HEK293 (cell line): ENCODE data around the gene ELAVL1.

Experiments
- CTCF ChIA-PET: fragments of 350-600 bp; formaldehyde crosslinking; extraction: SDS; loops from one replicate; lab custom pipeline; 2021; ENCODE audit warnings: antibody characterized with exemption; lab: Yijun Ruan, JAX
- POLR2A ChIA-PET: fragments of 300-600 bp; formaldehyde crosslinking; extraction: SDS; loops from one replicate; lab custom pipeline; 2020; ENCODE audit warnings: antibody characterized with exemption, inconsistent platforms; lab: Yijun Ruan, JAX
- H3K27ac ChIP-seq: fragments of 200-500 bp; sonication (Bioruptor generic); 2 replicates; pipeline ENCODE4 v1.5.1; 2014; ENCODE audit warnings: low read depth, low read length, control low read depth, inconsistent platforms; ENCODE audit errors: extremely low read depth
- H3K36me3 ChIP-seq, 2 experiments: fragments of 200-500 bp in 1 of 2; sonication (Bioruptor generic) in 1 of 2; 1 replicate in 1 of 2; 2 replicates in 1 of 2; pipeline ENCODE4 v1.5.1; 2014 to 2017; ENCODE audit warnings: inconsistent platforms in 2 of 2, low read length in 2 of 2; ENCODE audit not compliant: control insufficient read depth in 2 of 2, insufficient read depth in 1 of 2
- H3K4me1 ChIP-seq: fragments of 200-500 bp; sonication (Bioruptor generic); 2 replicates; pipeline ENCODE4 v1.5.1; 2014; ENCODE audit warnings: mild to moderate bottlenecking, low read length, inconsistent platforms; ENCODE audit not compliant: control insufficient read depth, insufficient read depth
- H3K4me3 ChIP-seq: 2 replicates; pipeline ENCODE4 v1.5.1; 2011; ENCODE audit warnings: low read depth, mild to moderate bottlenecking, control low read depth, low read length, moderate library complexity
- H3K9me3 ChIP-seq: fragments of 200-500 bp; sonication (Bioruptor generic); 2 replicates; pipeline ENCODE4 v1.5.1; 2014; ENCODE audit warnings: low read depth, low read length, inconsistent platforms; ENCODE audit not compliant: control insufficient read depth, insufficient read depth
- GFI1B ChIP-seq: fragments of 450-650 bp; formaldehyde crosslinking; IDR thresholded peaks from 2 replicates; pipeline ENCODE4 v1.5.1; 2016; ENCODE audit warnings: missing biosample characterization, missing genetic modification characterization
- ZIC2 ChIP-seq: fragments of 450-650 bp; formaldehyde crosslinking; IDR thresholded peaks from 2 replicates; pipeline ENCODE4 v1.5.1; 2016; ENCODE audit warnings: missing biosample characterization, missing genetic modification characterization
- ZNF114 ChIP-seq: fragments of 450-650 bp; formaldehyde crosslinking; IDR thresholded peaks from 2 replicates; pipeline ENCODE4 v1.5.0; 2017; ENCODE audit warnings: missing biosample characterization, missing genetic modification characterization
- ZNF121 ChIP-seq: fragments of 450-650 bp; formaldehyde crosslinking; IDR thresholded peaks from 2 replicates; pipeline ENCODE4 v1.5.1; 2016; ENCODE audit warnings: missing biosample characterization, missing genetic modification characterization
- ZNF155 ChIP-seq: fragments of 450-650 bp; formaldehyde crosslinking; IDR thresholded peaks from 2 replicates; pipeline ENCODE4 v1.5.1; 2016; ENCODE audit warnings: missing biosample characterization, missing genetic modification characterization
- ZNF324 ChIP-seq: fragments of 450-650 bp; formaldehyde crosslinking; IDR thresholded peaks from 2 replicates; pipeline ENCODE4 v1.5.1; 2016; ENCODE audit warnings: missing biosample characterization, missing genetic modification characterization
- ZNF416 ChIP-seq: fragments of 450-650 bp; formaldehyde crosslinking; IDR thresholded peaks from 2 replicates; pipeline ENCODE4 v1.5.1; 2016; ENCODE audit warnings: missing biosample characterization, missing genetic modification characterization
- ZNF501 ChIP-seq: fragments of 450-650 bp; formaldehyde crosslinking; IDR thresholded peaks from 2 replicates; pipeline ENCODE4 v1.5.1; 2016; ENCODE audit warnings: missing biosample characterization, missing genetic modification characterization
- ZNF521 ChIP-seq: fragments of 450-650 bp; formaldehyde crosslinking; IDR thresholded peaks from 2 replicates; pipeline ENCODE4 v1.5.1; 2017; ENCODE audit warnings: missing biosample characterization, mild to moderate bottlenecking, missing genetic modification characterization
- ZNF560 ChIP-seq: fragments of 450-650 bp; formaldehyde crosslinking; IDR thresholded peaks from 2 replicates; pipeline ENCODE4 v1.5.1; 2017; ENCODE audit warnings: missing biosample characterization, missing genetic modification characterization, borderline replicate concordance
- ZNF571 ChIP-seq: fragments of 450-650 bp; formaldehyde crosslinking; IDR thresholded peaks from 2 replicates; pipeline ENCODE4 v1.5.0; 2017; ENCODE audit warnings: missing biosample characterization, missing genetic modification characterization
- ZNF585B ChIP-seq: fragments of 450-650 bp; formaldehyde crosslinking; IDR thresholded peaks from 2 replicates; pipeline ENCODE4 v1.5.1; 2016; ENCODE audit warnings: missing biosample characterization, missing genetic modification characterization
- ZNF610 ChIP-seq: fragments of 450-650 bp; formaldehyde crosslinking; IDR thresholded peaks from 2 replicates; pipeline ENCODE4 v1.5.1; 2016; ENCODE audit warnings: missing biosample characterization, missing genetic modification characterization, borderline replicate concordance
- ZNF660 ChIP-seq: fragments of 450-650 bp; IDR thresholded peaks from 2 replicates; pipeline ENCODE4 v1.5.1; 2018; ENCODE audit warnings: missing biosample characterization, mild to moderate bottlenecking, missing genetic modification characterization
- ZNF76 ChIP-seq: fragments of 450-650 bp; formaldehyde crosslinking; IDR thresholded peaks from 2 replicates; pipeline ENCODE4; 2016; ENCODE audit warnings: low read depth, missing biosample characterization, missing genetic modification characterization, borderline replicate concordance
- ZNF837 ChIP-seq: fragments of 450-650 bp; formaldehyde crosslinking; IDR thresholded peaks from 2 replicates; pipeline ENCODE4 v1.5.1; 2016; ENCODE audit warnings: missing biosample characterization, missing genetic modification characterization
- ZSCAN16 ChIP-seq: fragments of 450-650 bp; formaldehyde crosslinking; IDR thresholded peaks from 2 replicates; pipeline ENCODE4 v1.5.1; 2016; ENCODE audit warnings: missing biosample characterization, missing genetic modification characterization
- TF ChIP-seq, protein P1 (sequence below): fragments of 450-650 bp; formaldehyde crosslinking; IDR thresholded peaks from 2 replicates; pipeline ENCODE4 v1.5.1; 2016; ENCODE audit warnings: missing biosample characterization, missing genetic modification characterization
- TF ChIP-seq, protein P2 (sequence below): fragments of 450-650 bp; formaldehyde crosslinking; IDR thresholded peaks from 2 replicates; pipeline ENCODE4 v1.5.1; 2016; ENCODE audit warnings: missing biosample characterization, missing genetic modification characterization
- TF ChIP-seq, protein P3 (sequence below): fragments of 450-650 bp; formaldehyde crosslinking; IDR thresholded peaks from 2 replicates; pipeline ENCODE4 v1.5.1; 2016; ENCODE audit warnings: missing biosample characterization, missing genetic modification characterization, borderline replicate concordance
- TF ChIP-seq, protein P4 (sequence below): fragments of 450-650 bp; formaldehyde crosslinking; IDR thresholded peaks from 2 replicates; pipeline ENCODE4 v1.5.1; 2016; ENCODE audit warnings: missing biosample characterization, missing genetic modification characterization
- TF ChIP-seq, protein P5 (sequence below): fragments of 450-650 bp; formaldehyde crosslinking; IDR thresholded peaks from 2 replicates; pipeline ENCODE4 v1.5.1; 2016; ENCODE audit warnings: missing biosample characterization, missing genetic modification characterization

The ELAVL1 gene

DNA sequence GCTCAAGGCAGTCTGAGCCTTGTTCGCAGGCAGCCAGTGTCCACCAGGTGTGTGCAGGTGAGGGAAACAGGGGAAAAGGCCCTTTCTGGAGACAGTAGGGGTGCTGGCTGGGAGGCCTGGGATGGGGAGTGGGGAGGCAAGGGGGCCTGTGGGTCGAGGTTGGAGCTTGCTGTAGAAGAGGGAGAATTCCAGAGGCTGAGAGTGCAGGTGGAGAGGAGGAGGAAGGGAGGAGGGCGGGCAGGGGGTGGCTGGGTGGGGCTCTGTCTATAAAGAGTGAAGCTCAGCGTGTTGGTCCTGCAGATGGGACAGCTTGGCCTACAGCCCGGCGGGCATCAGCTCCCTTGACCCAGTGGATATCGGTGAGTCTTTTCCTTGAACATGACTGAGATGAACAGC lies 47.0 kb upstream of the ELAVL1 start, which contains the start of gene CCL25:
TSS of gene CCL25 (plus strand) at position 297 of the 396 bp plus-strand sequence. CDS start 290 bp downstream, outside the sequence.
- Histone ChIP-seq H3K9me3 (no peaks in the 10 kb centered on the region), H3K27ac (no peak within 1 kb of the TSS), H3K36me3 (no peaks in the 10 kb centered on the region), H3K4me3 (no peak within 1 kb of the TSS), H3K4me1 (no peaks in the 10 kb centered on the region)
- TF ChIP-seq ZNF571 (no peak), GFI1B (tag by site-specific recombination) (no peak), ZNF324 (no peak), ZNF114 (tag by site-specific recombination) (no peak)
- ChIA-PET POLR2A (interaction anchor here (0.5 to 0.9 kb wide), 2 partner anchors 109 to 116 kb away, joined by 3 read pairs; no protein-coding TSS in a partner anchor), CTCF (interaction anchor here (0.6 kb wide), 1 partner anchor 317 kb away, joined by 4 read pairs; no protein-coding TSS in a partner anchor)

DNA sequence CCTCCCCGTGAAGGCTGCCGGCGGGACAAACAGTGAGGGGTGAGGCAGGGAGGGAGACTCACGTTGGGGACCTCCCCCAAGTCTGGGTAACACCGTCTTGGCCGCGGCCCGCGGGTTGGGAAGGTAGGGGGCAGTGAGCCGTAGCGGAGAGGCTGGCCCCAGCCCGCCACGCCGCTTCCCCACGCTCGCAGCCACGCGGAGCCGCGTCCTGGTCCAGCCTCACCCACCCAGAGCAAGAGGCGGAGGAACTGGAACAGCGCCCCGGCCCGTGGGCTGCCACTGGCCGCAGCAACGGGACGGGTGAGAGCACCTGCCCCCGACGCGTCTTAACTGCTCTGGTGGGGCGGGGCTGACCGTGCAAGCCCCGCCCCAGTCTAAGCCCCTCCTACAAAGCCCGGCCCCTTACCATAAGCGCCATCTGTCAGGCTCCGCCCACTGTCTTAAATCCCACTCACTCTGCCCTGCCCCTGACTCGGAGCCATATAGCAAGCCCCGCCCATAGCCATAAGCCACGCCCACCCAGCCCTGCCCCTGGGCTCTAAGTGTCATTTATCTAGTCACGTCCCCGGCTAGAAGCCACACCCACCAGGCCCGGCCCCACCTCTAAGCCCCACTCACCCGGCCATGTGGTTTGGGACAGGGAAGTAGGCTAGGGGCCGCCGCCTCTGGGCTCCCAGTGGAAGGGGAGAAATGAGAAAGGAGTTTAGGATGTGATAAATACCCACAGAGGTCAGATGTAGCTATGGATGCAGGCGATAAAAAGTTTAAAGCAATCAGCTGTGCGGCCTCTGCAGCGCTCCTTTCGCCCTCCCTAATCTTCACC lies 45.0 kb upstream of the ELAVL1 start:
- CTCF ChIA-PET: no interaction called here
- no peak overlapping the region for H3K27ac ChIP-seq
- H3K36me3 ChIP-seq: no peaks in the 10 kb centered on the region
- no peaks in the 10 kb centered on the region for H3K4me1 ChIP-seq
- POLR2A ChIA-PET: no interaction called here
- H3K4me3 ChIP-seq: peak overlapping the region; percentile 16
- no peaks in the 10 kb centered on the region for H3K9me3 ChIP-seq
- TF ChIP-seq ZNF837 (no peak), ZNF585B (tag by site-specific recombination) (no peak), ZNF501 (tag by site-specific recombination) (no peak), ZNF660 (tag by site-specific recombination) (no peak), ZNF416 (tag by site-specific recombination) (no peak), ZNF560 (tag by site-specific recombination) (no peak), ZNF121 (tag by site-specific recombination) (no peak), ZIC2 (tag by site-specific recombination) (no peak), ZNF76 (tag by site-specific recombination) (no peak), ZNF521 (tag by site-specific recombination) (no peak), ZSCAN16 (tag by site-specific recombination) (no peak), ZNF610 (tag by site-specific recombination) (no peak), ZNF155 (tag by site-specific recombination) (no peak)
- TF ChIP-seq, protein P1, sequence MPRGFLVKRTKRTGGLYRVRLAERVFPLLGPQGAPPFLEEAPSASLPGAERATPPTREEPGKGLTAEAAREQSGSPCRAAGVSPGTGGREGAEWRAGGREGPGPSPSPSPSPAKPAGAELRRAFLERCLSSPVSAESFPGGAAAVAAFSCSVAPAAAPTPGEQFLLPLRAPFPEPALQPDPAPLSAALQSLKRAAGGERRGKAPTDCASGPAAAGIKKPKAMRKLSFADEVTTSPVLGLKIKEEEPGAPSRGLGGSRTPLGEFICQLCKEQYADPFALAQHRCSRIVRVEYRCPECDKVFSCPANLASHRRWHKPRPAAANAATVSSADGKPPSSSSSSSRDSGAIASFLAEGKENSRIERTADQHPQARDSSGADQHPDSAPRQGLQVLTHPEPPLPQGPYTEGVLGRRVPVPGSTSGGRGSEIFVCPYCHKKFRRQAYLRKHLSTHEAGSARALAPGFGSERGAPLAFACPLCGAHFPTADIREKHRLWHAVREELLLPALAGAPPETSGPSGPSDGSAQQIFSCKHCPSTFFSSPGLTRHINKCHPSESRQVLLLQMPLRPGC (tag by site-specific recombination): no peak
- TF ChIP-seq, protein P2, sequence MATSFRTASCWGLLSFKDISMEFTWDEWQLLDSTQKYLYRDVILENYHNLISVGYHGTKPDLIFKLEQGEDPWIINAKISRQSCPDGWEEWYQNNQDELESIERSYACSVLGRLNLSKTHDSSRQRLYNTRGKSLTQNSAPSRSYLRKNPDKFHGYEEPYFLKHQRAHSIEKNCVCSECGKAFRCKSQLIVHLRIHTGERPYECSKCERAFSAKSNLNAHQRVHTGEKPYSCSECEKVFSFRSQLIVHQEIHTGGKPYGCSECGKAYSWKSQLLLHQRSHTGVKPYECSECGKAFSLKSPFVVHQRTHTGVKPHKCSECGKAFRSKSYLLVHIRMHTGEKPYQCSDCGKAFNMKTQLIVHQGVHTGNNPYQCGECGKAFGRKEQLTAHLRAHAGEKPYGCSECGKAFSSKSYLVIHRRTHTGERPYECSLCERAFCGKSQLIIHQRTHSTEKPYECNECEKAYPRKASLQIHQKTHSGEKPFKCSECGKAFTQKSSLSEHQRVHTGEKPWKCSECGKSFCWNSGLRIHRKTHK (tag by site-specific recombination): no peak
- TF ChIP-seq, protein P3, sequence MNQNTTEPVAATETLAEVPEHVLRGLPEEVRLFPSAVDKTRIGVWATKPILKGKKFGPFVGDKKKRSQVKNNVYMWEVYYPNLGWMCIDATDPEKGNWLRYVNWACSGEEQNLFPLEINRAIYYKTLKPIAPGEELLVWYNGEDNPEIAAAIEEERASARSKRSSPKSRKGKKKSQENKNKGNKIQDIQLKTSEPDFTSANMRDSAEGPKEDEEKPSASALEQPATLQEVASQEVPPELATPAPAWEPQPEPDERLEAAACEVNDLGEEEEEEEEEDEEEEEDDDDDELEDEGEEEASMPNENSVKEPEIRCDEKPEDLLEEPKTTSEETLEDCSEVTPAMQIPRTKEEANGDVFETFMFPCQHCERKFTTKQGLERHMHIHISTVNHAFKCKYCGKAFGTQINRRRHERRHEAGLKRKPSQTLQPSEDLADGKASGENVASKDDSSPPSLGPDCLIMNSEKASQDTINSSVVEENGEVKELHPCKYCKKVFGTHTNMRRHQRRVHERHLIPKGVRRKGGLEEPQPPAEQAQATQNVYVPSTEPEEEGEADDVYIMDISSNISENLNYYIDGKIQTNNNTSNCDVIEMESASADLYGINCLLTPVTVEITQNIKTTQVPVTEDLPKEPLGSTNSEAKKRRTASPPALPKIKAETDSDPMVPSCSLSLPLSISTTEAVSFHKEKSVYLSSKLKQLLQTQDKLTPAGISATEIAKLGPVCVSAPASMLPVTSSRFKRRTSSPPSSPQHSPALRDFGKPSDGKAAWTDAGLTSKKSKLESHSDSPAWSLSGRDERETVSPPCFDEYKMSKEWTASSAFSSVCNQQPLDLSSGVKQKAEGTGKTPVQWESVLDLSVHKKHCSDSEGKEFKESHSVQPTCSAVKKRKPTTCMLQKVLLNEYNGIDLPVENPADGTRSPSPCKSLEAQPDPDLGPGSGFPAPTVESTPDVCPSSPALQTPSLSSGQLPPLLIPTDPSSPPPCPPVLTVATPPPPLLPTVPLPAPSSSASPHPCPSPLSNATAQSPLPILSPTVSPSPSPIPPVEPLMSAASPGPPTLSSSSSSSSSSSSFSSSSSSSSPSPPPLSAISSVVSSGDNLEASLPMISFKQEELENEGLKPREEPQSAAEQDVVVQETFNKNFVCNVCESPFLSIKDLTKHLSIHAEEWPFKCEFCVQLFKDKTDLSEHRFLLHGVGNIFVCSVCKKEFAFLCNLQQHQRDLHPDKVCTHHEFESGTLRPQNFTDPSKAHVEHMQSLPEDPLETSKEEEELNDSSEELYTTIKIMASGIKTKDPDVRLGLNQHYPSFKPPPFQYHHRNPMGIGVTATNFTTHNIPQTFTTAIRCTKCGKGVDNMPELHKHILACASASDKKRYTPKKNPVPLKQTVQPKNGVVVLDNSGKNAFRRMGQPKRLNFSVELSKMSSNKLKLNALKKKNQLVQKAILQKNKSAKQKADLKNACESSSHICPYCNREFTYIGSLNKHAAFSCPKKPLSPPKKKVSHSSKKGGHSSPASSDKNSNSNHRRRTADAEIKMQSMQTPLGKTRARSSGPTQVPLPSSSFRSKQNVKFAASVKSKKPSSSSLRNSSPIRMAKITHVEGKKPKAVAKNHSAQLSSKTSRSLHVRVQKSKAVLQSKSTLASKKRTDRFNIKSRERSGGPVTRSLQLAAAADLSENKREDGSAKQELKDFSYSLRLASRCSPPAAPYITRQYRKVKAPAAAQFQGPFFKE (tag by site-specific recombination): no peak
- TF ChIP-seq, protein P4, sequence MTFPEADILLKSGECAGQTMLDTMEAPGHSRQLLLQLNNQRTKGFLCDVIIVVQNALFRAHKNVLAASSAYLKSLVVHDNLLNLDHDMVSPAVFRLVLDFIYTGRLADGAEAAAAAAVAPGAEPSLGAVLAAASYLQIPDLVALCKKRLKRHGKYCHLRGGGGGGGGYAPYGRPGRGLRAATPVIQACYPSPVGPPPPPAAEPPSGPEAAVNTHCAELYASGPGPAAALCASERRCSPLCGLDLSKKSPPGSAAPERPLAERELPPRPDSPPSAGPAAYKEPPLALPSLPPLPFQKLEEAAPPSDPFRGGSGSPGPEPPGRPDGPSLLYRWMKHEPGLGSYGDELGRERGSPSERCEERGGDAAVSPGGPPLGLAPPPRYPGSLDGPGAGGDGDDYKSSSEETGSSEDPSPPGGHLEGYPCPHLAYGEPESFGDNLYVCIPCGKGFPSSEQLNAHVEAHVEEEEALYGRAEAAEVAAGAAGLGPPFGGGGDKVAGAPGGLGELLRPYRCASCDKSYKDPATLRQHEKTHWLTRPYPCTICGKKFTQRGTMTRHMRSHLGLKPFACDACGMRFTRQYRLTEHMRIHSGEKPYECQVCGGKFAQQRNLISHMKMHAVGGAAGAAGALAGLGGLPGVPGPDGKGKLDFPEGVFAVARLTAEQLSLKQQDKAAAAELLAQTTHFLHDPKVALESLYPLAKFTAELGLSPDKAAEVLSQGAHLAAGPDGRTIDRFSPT: no peak
- TF ChIP-seq, protein P5, sequence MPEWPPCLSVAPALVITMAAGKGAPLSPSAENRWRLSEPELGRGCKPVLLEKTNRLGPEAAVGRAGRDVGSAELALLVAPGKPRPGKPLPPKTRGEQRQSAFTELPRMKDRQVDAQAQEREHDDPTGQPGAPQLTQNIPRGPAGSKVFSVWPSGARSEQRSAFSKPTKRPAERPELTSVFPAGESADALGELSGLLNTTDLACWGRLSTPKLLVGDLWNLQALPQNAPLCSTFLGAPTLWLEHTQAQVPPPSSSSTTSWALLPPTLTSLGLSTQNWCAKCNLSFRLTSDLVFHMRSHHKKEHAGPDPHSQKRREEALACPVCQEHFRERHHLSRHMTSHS: no peak
